ENCODE data around the gene KIAA0930.

GRCh38 chr22:45149671-45150070, 91.0 kb downstream of the KIAA0930 start:
- TF ChIP-seq, protein P1, sequence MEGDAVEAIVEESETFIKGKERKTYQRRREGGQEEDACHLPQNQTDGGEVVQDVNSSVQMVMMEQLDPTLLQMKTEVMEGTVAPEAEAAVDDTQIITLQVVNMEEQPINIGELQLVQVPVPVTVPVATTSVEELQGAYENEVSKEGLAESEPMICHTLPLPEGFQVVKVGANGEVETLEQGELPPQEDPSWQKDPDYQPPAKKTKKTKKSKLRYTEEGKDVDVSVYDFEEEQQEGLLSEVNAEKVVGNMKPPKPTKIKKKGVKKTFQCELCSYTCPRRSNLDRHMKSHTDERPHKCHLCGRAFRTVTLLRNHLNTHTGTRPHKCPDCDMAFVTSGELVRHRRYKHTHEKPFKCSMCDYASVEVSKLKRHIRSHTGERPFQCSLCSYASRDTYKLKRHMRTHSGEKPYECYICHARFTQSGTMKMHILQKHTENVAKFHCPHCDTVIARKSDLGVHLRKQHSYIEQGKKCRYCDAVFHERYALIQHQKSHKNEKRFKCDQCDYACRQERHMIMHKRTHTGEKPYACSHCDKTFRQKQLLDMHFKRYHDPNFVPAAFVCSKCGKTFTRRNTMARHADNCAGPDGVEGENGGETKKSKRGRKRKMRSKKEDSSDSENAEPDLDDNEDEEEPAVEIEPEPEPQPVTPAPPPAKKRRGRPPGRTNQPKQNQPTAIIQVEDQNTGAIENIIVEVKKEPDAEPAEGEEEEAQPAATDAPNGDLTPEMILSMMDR (conservative IDR thresholded peaks at IDR 0.05; ENCODE audit: low read depth in 2 of 2): no peak
- TF ChIP-seq EZH2 (IDR thresholded peaks at IDR 0.05; ENCODE audit: low read depth, unreplicated experiment) (no peak), POLR2AphosphoS5 (IDR thresholded peaks at IDR 0.05; ENCODE audit: low read depth) (no peak), REST (IDR thresholded peaks at IDR 0.05; ENCODE audit: unreplicated experiment) (no peak), STAT1 (IDR thresholded peaks at IDR 0.05; ENCODE audit: unreplicated experiment) (no peak), EZH2phosphoT487 (IDR thresholded peaks at IDR 0.05; ENCODE audit: unreplicated experiment) (no peak), ZNF462 (CRISPR knock-in tag; IDR thresholded peaks at IDR 0.05) (no peak), ZNF114 (CRISPR knock-in tag; IDR thresholded peaks at IDR 0.05) (no peak), ZNF331 (CRISPR knock-in tag; IDR thresholded peaks at IDR 0.05; ENCODE audit: low read depth) (no peak), JUNB (IDR thresholded peaks at IDR 0.05; ENCODE audit: unreplicated experiment) (no peak), CREB1 (CRISPR knock-in tag; IDR thresholded peaks at IDR 0.05; ENCODE audit: low read depth) (no peak), ETS1 (IDR thresholded peaks at IDR 0.05) (no peak)

Measured in GM23338 (cell line).